AG09309 (cell line): Measurements from ENCODE around the gene BHLHE23.

ENCODE experiments used
- DNase-seq: peaks from one replicate; pipeline ENCODE4 v3.0.0-alpha.2; 2010; ENCODE audit warnings: low read depth
- H3K4me3 ChIP-seq: 2 replicates; pipeline ENCODE4 v1.5.1; 2011; ENCODE audit warnings: mild to moderate bottlenecking, low read depth, low read length, moderate library complexity; ENCODE audit not compliant: control insufficient read depth
- CTCF ChIP-seq: IDR thresholded peaks from 2 replicates; pipeline ENCODE4 v1.5.1; 2011; ENCODE audit warnings: mild to moderate bottlenecking, low read depth, low read length, inconsistent platforms; ENCODE audit not compliant: insufficient read depth, control insufficient read depth; ENCODE audit errors: missing control alignments

Gene BHLHE23

GRCh38 chr20:62987114-62987513 is 19.6 kb downstream of the BHLHE23 start:
- no peak for DNase-seq
- no peak for TF ChIP-seq CTCF
- no peak overlapping the region for H3K4me3 ChIP-seq

GRCh38 chr20:62986257-62986800 is 20.4 kb downstream of the BHLHE23 start:
- no peak overlapping the region for H3K4me3 ChIP-seq
- TF ChIP-seq CTCF: no peak
- DNase-seq: no peak

GRCh38 chr20:62985444-62985778 is 21.4 kb downstream of the BHLHE23 start:
- DNase-seq: no peak
- no peak for TF ChIP-seq CTCF
- H3K4me3 ChIP-seq: no peak overlapping the region

- no peak overlapping the region for H3K4me3 ChIP-seq
- DNase-seq: no peak
- TF ChIP-seq CTCF: no peak
Observed at GRCh38 chr20:62984666-62985443, 21.9 kb downstream of the BHLHE23 start.

- no peak overlapping the region for H3K4me3 ChIP-seq
- DNase-seq: no peak
- no peak for TF ChIP-seq CTCF
Observed at GRCh38 chr20:62983210-62983609, 23.6 kb downstream of the BHLHE23 start.

- no peak overlapping the region for H3K4me3 ChIP-seq
- DNase-seq: no peak
- no peak for TF ChIP-seq CTCF
Observed at GRCh38 chr20:62982124-62983075, 24.4 kb downstream of the BHLHE23 start.
